T-helper 17 cell (primary cell): ENCODE results near the gene ZFP36L2. TPM values are rescaled to one million over a fixed set of nuclear protein-coding genes. Genes with fewer than 3 reads are reported as not detected.

Source experiments
- ATAC-seq: fragments of 150-1000 bp; cut with Tn5 transposase; 2 replicates; pipeline ENCODE4 v1.10.0; 2021; ENCODE audit warnings: mild to moderate bottlenecking, moderate library complexity
- DNase-seq, 3 donors: peaks; one replicate each; pipeline versions ENCODE4 v3.0.0 to v3.0.0-alpha.2; 2020 to 2021
- H3K9me3 ChIP-seq: one replicate; pipeline ENCODE4 v1.7.0; 2013; ENCODE audit warnings: low read length, mild to moderate bottlenecking; ENCODE audit not compliant: control insufficient read depth, poor library complexity, severe bottlenecking
- H3K27ac Mint-ChIP-seq: one replicate; pipeline ENCODE4 v1.8.0; 2022; ENCODE audit warnings: mild to moderate bottlenecking, moderate library complexity, mixed read lengths
- H3K27me3 Mint-ChIP-seq: one replicate; pipeline ENCODE4 v1.8.0; 2022; ENCODE audit warnings: mixed read lengths
- H3K36me3 Mint-ChIP-seq: one replicate; pipeline ENCODE4 v1.8.0; 2022; ENCODE audit warnings: low read depth, mixed read lengths
- H3K4me1 Mint-ChIP-seq: one replicate; pipeline ENCODE4 v1.8.0; 2022; ENCODE audit warnings: mild to moderate bottlenecking, mixed read lengths
- H3K4me3 Mint-ChIP-seq: one replicate; pipeline ENCODE4 v1.8.0; 2022; ENCODE audit warnings: mild to moderate bottlenecking, moderate library complexity, mixed read lengths
- total RNA-seq, 4 donors: library from RNA in 2 of 4; stranded (reverse) in 2 of 4; gene quantifications; one replicate each; pipeline ENCODE4 v1.2.3 and lab custom pipeline; 2022 to 2026

The ZFP36L2 gene
- total RNA-seq, 2 donors from 2014 or later = 501 to 627 TPM

- no peaks in the 10 kb centered on the region for H3K27me3 Mint-ChIP-seq
- H3K36me3 Mint-ChIP-seq = peaks cover 2% of the 10 kb centered on the region
- H3K4me3 Mint-ChIP-seq = peak overlapping the region; percentile 64
- DNase-seq (no peak), ATAC-seq (no peak)
- H3K9me3 ChIP-seq = no peaks in the 10 kb centered on the region
- H3K4me1 Mint-ChIP-seq = peaks cover 53% of the 10 kb centered on the region
- H3K27ac Mint-ChIP-seq = peak overlapping the region; percentile 100
These were observed 50.0 kb downstream of the ZFP36L2 start for GRCh38 chr2:43176449-43176848.

- Mint-ChIP-seq H3K4me3 (peak overlapping the region; percentile 64), H3K27me3 (no peaks in the 10 kb centered on the region), H3K4me1 (peaks cover 55% of the 10 kb centered on the region), H3K36me3 (no peaks in the 10 kb centered on the region), H3K27ac (peak overlapping the region; percentile 100)
- DNase-seq (no peak), ATAC-seq (peak; percentile 20)
- no peaks in the 10 kb centered on the region for H3K9me3 ChIP-seq
These were observed 50.5 kb downstream of the ZFP36L2 start for GRCh38 chr2:43175876-43176275.

GRCh38 chr2:43175020-43175441 is 51.4 kb downstream of the ZFP36L2 start:
- H3K9me3 ChIP-seq = no peaks in the 10 kb centered on the region
- Mint-ChIP-seq H3K4me3 (peak overlapping the region; percentile 81), H3K27me3 (no peaks in the 10 kb centered on the region), H3K27ac (peak overlapping the region; percentile 100), H3K4me1 (peaks cover 55% of the 10 kb centered on the region), H3K36me3 (no peaks in the 10 kb centered on the region)
- DNase-seq = no peak
- no peak for ATAC-seq

- Mint-ChIP-seq H3K27me3 (no peaks in the 10 kb centered on the region), H3K36me3 (no peaks in the 10 kb centered on the region), H3K4me1 (peaks cover 59% of the 10 kb centered on the region), H3K4me3 (peak overlapping the region; percentile 81), H3K27ac (peak overlapping the region; percentile 100)
- peak; percentile 54 to 73 (median 65) for DNase-seq
- ATAC-seq = peak; percentile 83
- H3K9me3 ChIP-seq = no peaks in the 10 kb centered on the region
These were observed 52.0 kb downstream of the ZFP36L2 start for GRCh38 chr2:43174368-43174916.
